ENCODE results near the gene CRIP3.

CRIP3 gene

DNA sequence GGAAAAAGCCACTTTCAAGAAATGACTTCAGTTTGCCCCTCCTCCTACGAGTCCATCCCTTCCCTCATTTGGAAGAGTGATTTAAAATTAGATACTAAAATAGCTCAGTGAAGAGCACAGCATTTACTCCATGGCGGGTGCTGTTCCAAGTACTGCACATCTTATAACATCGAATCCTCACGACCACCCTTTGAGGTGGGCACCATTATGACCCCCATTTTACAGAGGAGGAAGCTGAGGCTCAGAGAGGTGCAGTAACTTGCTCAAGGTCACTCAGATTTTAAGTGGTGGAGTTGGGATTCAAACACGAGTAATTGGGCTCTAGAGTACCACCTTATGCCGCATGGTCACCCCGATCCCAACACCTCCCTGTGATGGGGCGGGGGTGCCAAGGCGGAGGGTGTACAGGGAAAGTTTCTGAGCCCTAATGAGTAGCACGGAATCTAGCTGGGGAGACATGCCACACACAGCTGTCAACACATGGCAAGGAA, 39.8 kb downstream of the CRIP3 start:
- peaks cover 3% of the 10 kb centered on the region for H3K36me3 Mint-ChIP-seq (ENCODE audit: insufficient read depth)
- ATAC-seq (replicated peaks), result no peak
- peaks cover 7 to 10% of the 10 kb centered on the region in 2 donors for H3K4me1 Mint-ChIP-seq (ENCODE audit: low read depth in 2 of 2)
- no peak for DNase-seq
- H3K9me3 Mint-ChIP-seq, result no peaks in the 10 kb centered on the region
- H3K27ac Mint-ChIP-seq, result no peak overlapping the region
- peaks cover 0 to 19% of the 10 kb centered on the region in 2 donors for H3K27me3 Mint-ChIP-seq
- peak overlapping the region; percentile 73 to 79 for H3K4me3 Mint-ChIP-seq

- peaks cover 9 to 14% of the 10 kb centered on the region in 2 donors for H3K4me1 Mint-ChIP-seq (ENCODE audit: low read depth in 2 of 2)
- no peak for ATAC-seq (replicated peaks)
Measured at GRCh38 chr6:43268355-43268700, 40.3 kb downstream of the CRIP3 start.

GRCh38 chr6:43267619-43268354, 40.8 kb downstream of the CRIP3 start:
- peaks cover 3% of the 10 kb centered on the region for H3K36me3 Mint-ChIP-seq (ENCODE audit: insufficient read depth)
- H3K4me3 Mint-ChIP-seq, result no peak overlapping the region
- no peaks in the 10 kb centered on the region for H3K9me3 Mint-ChIP-seq
- no peak overlapping the region for H3K27ac Mint-ChIP-seq
- DNase-seq, result no peak
- no peak for ATAC-seq (replicated peaks)
- H3K4me1 Mint-ChIP-seq (ENCODE audit: low read depth in 2 of 2), result peaks cover 9 to 14% of the 10 kb centered on the region in 2 donors
- H3K27me3 Mint-ChIP-seq, result peaks cover 0 to 17% of the 10 kb centered on the region in 2 donors

More at GRCh38 chr6:43268355-43268700, 40.3 kb downstream of the CRIP3 start:
- Mint-ChIP-seq H3K36me3 (ENCODE audit: insufficient read depth) (peaks cover 3% of the 10 kb centered on the region), H3K9me3 (no peaks in the 10 kb centered on the region), H3K27me3 (peaks cover 0 to 17% of the 10 kb centered on the region in 2 donors), H3K4me3 (peak overlapping the region; percentile 73 to 79), H3K27ac (no peak overlapping the region)
- no peak for DNase-seq

DNA sequence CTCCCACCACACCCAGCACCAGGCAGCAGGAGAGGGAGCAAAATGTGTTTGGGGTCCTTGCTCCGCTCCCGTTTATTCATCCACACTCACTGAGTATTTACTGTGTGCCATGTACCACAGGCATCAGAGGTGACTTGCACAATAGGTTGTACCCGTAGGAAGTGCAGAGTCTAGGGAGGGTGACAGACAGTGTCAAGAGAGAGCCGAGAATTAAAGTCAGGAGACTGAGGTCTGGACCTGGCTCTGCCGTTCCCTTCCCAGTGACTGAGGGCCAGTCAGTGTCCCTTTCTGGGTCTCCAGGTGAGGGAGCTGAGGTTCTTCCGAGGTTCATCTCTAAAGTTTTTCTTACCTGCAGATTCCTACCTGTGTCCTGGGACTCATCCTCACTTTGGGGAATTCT, 43.1 kb downstream of the CRIP3 start:
- ATAC-seq (replicated peaks), result no peak
- H3K27me3 Mint-ChIP-seq, result peaks cover 0 to 9% of the 10 kb centered on the region in 2 donors
- H3K4me3 Mint-ChIP-seq, result no peak overlapping the region
- H3K36me3 Mint-ChIP-seq (ENCODE audit: insufficient read depth), result peaks cover 3% of the 10 kb centered on the region
- H3K27ac Mint-ChIP-seq, result no peak overlapping the region
- H3K9me3 Mint-ChIP-seq, result no peaks in the 10 kb centered on the region
- H3K4me1 Mint-ChIP-seq (ENCODE audit: low read depth in 2 of 2), result peaks cover 9 to 14% of the 10 kb centered on the region in 2 donors
- no peak for DNase-seq

DNA sequence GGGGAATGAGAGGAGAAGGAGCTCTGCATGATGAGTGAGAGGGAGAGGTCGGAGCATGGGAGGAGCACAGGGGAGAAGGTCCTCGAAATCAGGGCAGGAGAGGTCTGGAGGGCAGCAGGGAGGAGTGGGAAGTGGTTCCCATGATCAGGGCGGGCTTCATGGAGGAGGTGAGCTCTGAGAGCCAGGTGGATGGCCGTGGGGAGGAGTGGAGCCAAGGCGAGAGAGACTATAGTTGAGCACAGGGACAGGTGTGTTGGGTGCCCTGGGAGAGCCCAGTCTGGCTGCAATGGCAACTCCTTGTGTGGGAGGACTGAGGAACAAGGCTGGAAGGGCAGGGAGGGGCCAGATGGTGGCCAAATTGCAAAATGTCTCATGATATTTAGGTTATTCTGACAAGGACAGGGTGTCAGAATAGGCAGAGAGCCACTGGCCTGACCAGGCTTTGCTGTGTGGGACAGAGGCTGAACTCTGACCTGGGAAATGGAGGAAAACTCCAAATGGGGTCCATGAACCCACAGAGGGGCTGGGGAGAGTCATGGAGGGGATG, 44.0 kb downstream of the CRIP3 start:
- H3K4me3 Mint-ChIP-seq, result no peak overlapping the region

GRCh38 chr6:43263314-43264178, 45.1 kb downstream of the CRIP3 start:
- H3K27me3 Mint-ChIP-seq, result peaks cover 5 to 14% of the 10 kb centered on the region in 2 donors

More for the DNA sequence above, 44.0 kb downstream of the CRIP3 start:
- Mint-ChIP-seq H3K27ac (no peak overlapping the region), H3K9me3 (no peaks in the 10 kb centered on the region), H3K27me3 (peaks cover 5 to 12% of the 10 kb centered on the region in 2 donors), H3K36me3 (ENCODE audit: insufficient read depth) (peaks cover 3% of the 10 kb centered on the region), H3K4me1 (ENCODE audit: low read depth in 2 of 2) (peaks cover 7 to 11% of the 10 kb centered on the region in 2 donors)
- ATAC-seq (replicated peaks), result no peak
- no peak for DNase-seq

DNA sequence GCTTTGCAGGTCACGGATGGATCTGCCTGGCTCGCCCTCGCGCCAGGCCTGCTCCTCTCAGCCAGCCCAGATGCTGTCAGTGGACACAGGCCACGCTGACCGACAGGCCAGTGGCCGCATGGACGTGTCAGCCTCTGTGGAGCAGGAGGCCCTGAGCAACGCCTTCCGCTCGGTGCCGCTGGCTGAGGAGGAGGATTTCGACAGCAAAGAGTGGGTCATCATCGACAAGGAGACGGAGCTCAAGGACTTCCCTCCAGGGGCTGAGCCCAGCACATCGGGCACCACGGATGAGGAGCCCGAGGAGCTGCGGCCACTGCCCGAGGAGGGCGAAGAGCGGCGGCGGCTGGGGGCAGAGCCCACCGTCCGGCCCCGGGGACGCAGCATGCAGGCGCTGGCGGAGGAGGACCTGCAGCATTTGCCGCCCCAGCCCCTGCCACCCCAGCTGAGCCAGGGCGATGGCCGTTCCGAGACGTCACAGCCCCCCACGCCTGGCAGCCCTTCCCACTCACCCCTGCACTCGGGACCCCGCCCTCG, 45.8 kb downstream of the CRIP3 start:
- H3K27ac Mint-ChIP-seq, result peak overlapping the region in 1 of 2 donors; percentile 70
- DNase-seq (no peak), ATAC-seq (replicated peaks) (no peak)
- no peaks in the 10 kb centered on the region for H3K9me3 Mint-ChIP-seq
- H3K36me3 Mint-ChIP-seq (ENCODE audit: insufficient read depth), result no peaks in the 10 kb centered on the region
- H3K4me3 Mint-ChIP-seq, result no peak overlapping the region
- peaks cover 10 to 20% of the 10 kb centered on the region in 2 donors for H3K27me3 Mint-ChIP-seq
- peaks cover 3 to 5% of the 10 kb centered on the region in 2 donors for H3K4me1 Mint-ChIP-seq (ENCODE audit: low read depth in 2 of 2)

More at GRCh38 chr6:43263314-43264178, 45.1 kb downstream of the CRIP3 start:
- ATAC-seq (replicated peaks) (peak; percentile 98), DNase-seq (peak; percentile 65 to 75 (median 70))
- H3K9me3 Mint-ChIP-seq, result no peaks in the 10 kb centered on the region
- no peaks in the 10 kb centered on the region for H3K36me3 Mint-ChIP-seq (ENCODE audit: insufficient read depth)
- H3K4me3 Mint-ChIP-seq, result no peak overlapping the region
- H3K4me1 Mint-ChIP-seq (ENCODE audit: low read depth in 2 of 2), result peaks cover 4 to 5% of the 10 kb centered on the region in 2 donors
- no peak overlapping the region for H3K27ac Mint-ChIP-seq

DNA sequence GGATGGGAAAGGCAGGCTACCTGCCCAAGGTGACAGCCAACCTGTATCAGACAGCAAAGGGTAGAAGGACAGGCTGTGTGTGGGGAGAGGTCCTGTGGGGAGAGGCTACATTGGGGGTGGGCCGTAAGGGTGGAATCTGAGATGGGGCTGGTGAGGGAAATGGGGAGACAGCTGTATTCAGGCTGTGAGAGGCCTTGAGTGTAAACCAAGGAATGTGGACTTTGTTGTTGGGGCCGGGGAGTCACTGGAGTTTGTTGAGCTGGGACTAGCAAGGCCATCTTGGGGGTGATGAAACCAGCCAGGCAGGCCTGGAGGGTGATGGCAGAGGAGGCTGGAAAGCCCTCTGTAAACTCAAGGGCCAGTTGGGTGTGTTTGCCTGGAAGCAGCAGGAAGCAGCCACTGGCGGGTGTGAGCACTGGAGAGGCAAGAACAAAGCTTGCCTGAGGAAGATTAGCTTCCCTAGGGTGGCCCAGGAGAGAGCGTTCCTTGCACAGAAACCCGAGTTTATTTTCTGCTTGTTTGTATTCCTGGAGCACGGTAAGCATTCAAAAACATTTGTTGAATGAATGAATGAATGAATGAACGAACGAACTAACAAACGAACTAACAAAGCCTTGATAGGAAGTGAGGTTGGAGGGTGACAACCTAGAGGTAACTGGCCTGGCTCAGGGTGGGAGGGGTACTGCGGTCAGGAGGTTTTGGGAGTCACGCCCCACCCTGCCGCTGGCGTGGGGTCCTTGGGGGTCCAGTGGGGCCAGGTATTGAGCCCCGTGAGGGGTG, 46.4 kb downstream of the CRIP3 start:
- Mint-ChIP-seq H3K4me3 (no peak overlapping the region), H3K9me3 (no peaks in the 10 kb centered on the region), H3K27me3 (peaks cover 16 to 26% of the 10 kb centered on the region in 2 donors), H3K27ac (peak overlapping the region in 1 of 2 donors; percentile 70), H3K4me1 (ENCODE audit: low read depth in 2 of 2) (peaks cover 3 to 5% of the 10 kb centered on the region in 2 donors), H3K36me3 (ENCODE audit: insufficient read depth) (no peaks in the 10 kb centered on the region)
- no peak for ATAC-seq (replicated peaks)
- no peak for DNase-seq

DNA sequence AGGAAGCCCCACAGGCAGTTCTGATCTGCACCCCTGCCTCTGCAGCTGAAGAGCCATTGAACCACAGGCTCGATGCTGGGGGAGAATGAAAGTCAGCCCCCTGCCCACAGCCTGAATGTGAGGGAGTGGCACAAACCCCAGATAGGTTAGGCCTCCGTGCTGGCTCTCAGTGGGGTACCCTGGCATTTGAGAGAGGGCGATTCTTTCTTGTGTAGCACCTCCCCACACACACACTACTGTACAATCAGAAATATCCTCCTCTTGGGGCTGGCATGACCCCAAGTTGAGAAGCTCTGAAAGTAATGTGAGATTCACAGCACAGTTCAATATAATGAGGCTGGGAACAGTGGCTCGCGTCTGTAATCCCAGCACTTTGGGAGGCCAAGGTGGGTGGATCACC, 47.4 kb downstream of the CRIP3 start:
- no peak overlapping the region for H3K4me3 Mint-ChIP-seq
- DNase-seq (no peak), ATAC-seq (replicated peaks) (no peak)
- peaks cover 22 to 32% of the 10 kb centered on the region in 2 donors for H3K27me3 Mint-ChIP-seq
- H3K9me3 Mint-ChIP-seq, result no peaks in the 10 kb centered on the region
- H3K27ac Mint-ChIP-seq, result no peak overlapping the region
- no peaks in the 10 kb centered on the region for H3K36me3 Mint-ChIP-seq (ENCODE audit: insufficient read depth)
- peaks cover 3 to 5% of the 10 kb centered on the region in 2 donors for H3K4me1 Mint-ChIP-seq (ENCODE audit: low read depth in 2 of 2)

- ATAC-seq (replicated peaks), result no peak
- Mint-ChIP-seq H3K36me3 (ENCODE audit: insufficient read depth) (no peaks in the 10 kb centered on the region), H3K9me3 (no peaks in the 10 kb centered on the region), H3K4me3 (no peak overlapping the region), H3K4me1 (ENCODE audit: low read depth in 2 of 2) (peaks cover 3 to 5% of the 10 kb centered on the region in 2 donors), H3K27me3 (peaks cover 25 to 36% of the 10 kb centered on the region in 2 donors), H3K27ac (no peak overlapping the region)
- DNase-seq, result no peak
Measured at GRCh38 chr6:43260791-43261190, 47.8 kb downstream of the CRIP3 start.

- H3K4me1 Mint-ChIP-seq (ENCODE audit: low read depth in 2 of 2), result peaks cover 3 to 5% of the 10 kb centered on the region in 2 donors
- no peak for ATAC-seq (replicated peaks)
- H3K27ac Mint-ChIP-seq, result no peak overlapping the region
- DNase-seq, result no peak
- H3K9me3 Mint-ChIP-seq, result no peaks in the 10 kb centered on the region
- H3K4me3 Mint-ChIP-seq, result no peak overlapping the region
- H3K36me3 Mint-ChIP-seq (ENCODE audit: insufficient read depth), result no peaks in the 10 kb centered on the region
- H3K27me3 Mint-ChIP-seq, result peaks cover 29 to 52% of the 10 kb centered on the region in 2 donors
Measured at GRCh38 chr6:43258807-43259686, 49.6 kb downstream of the CRIP3 start.

GRCh38 chr6:43258180-43258579, 50.4 kb downstream of the CRIP3 start:
- H3K4me1 Mint-ChIP-seq (ENCODE audit: low read depth in 2 of 2), result no peaks in the 10 kb centered on the region
- H3K27me3 Mint-ChIP-seq, result peaks cover 29 to 61% of the 10 kb centered on the region in 2 donors
- DNase-seq, result no peak
- ATAC-seq (replicated peaks), result no peak
- no peaks in the 10 kb centered on the region for H3K36me3 Mint-ChIP-seq (ENCODE audit: insufficient read depth)
- no peak overlapping the region for H3K4me3 Mint-ChIP-seq
- H3K9me3 Mint-ChIP-seq, result no peaks in the 10 kb centered on the region
- H3K27ac Mint-ChIP-seq, result peak overlapping the region in 1 of 2 donors; percentile 21

Measured in effector memory CD8-positive, alpha-beta T cell (primary cell).